RWPE1 (cell line): Measurements from ENCODE around the gene DCAF15.

Experiments used
- CTCF ChIA-PET: fragments of 350-600 bp; sonication (Branson Sonifier 250); formaldehyde crosslinking; extraction: SDS; loops from one replicate; lab custom pipeline; 2021; lab: Yijun Ruan, JAX
- POLR2A ChIA-PET: fragments of 400-600 bp; formaldehyde crosslinking; extraction: SDS; loops from one replicate; lab custom pipeline; 2020; ENCODE audit warnings: antibody characterized with exemption; ENCODE audit not compliant: low non-redundant PET; lab: Yijun Ruan, JAX
- DNase-seq: peaks from one replicate; pipeline ENCODE4 v3.0.0; 2012; ENCODE audit warnings: low spot score
- H3K27ac ChIP-seq: fragments of 450-650 bp; 2 replicates; pipeline ENCODE4 v1.5.1; 2017
- TF ChIP-seq, protein P1 (sequence below): fragments of 450-650 bp; conservative IDR thresholded peaks from 2 replicates; pipeline ENCODE4 v1.5.1; 2017; ENCODE audit warnings: low read depth, mild to moderate bottlenecking

DCAF15 gene

GRCh38 chr19:13957051-13957450 is 4.7 kb downstream of the DCAF15 start:
- peak overlapping the region; percentile 33 for H3K27ac ChIP-seq
- no peak for DNase-seq
- ChIA-PET CTCF (interaction anchor here (0.7 to 1.0 kb wide), 2 partner anchors 61 to 123 kb away, joined by 3 read pairs; no protein-coding TSS in a partner anchor), POLR2A (no interaction called here)
- TF ChIP-seq, protein P1, sequence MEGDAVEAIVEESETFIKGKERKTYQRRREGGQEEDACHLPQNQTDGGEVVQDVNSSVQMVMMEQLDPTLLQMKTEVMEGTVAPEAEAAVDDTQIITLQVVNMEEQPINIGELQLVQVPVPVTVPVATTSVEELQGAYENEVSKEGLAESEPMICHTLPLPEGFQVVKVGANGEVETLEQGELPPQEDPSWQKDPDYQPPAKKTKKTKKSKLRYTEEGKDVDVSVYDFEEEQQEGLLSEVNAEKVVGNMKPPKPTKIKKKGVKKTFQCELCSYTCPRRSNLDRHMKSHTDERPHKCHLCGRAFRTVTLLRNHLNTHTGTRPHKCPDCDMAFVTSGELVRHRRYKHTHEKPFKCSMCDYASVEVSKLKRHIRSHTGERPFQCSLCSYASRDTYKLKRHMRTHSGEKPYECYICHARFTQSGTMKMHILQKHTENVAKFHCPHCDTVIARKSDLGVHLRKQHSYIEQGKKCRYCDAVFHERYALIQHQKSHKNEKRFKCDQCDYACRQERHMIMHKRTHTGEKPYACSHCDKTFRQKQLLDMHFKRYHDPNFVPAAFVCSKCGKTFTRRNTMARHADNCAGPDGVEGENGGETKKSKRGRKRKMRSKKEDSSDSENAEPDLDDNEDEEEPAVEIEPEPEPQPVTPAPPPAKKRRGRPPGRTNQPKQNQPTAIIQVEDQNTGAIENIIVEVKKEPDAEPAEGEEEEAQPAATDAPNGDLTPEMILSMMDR = no peak

DNA sequence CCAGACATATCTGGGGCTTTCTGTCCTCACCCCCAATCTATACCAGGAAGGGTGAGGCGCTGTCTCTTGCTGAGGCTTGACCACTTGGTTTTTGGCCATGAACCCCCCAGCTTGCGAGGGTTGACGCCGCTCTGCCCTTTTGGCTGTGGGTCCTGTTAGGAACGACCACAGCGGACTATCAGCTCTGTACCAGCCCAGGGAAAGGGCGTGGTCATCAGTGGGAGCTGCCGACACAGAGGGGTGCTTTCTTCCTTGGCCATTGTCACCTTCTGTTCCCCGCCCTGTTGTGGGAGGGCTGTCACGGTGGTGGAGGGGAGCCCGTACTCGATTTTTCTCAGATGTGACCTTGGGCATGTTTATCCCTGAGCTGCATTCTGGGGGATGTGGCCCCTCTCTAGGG is 5.7 kb downstream of the DCAF15 start:
- TF ChIP-seq, protein P1 = no peak
- CTCF ChIA-PET = interaction anchor here (0.6 kb wide), 1 partner anchor 74 kb away, joined by 5 read pairs; the partner anchor contains the start of gene IL27RA
- H3K27ac ChIP-seq = peak overlapping the region; percentile 33; the same call in 1 of the 2 replicates
- DNase-seq = no peak
- POLR2A ChIA-PET = no interaction called here

GRCh38 chr19:13959141-13959961 is 7.0 kb downstream of the DCAF15 start:
- ChIA-PET POLR2A (no interaction called here), CTCF (interaction anchor here (0.6 kb wide), 2 partner anchors 80 to 81 kb away, joined by 4 to 5 read pairs; no protein-coding TSS in a partner anchor)
- DNase-seq = no peak
- H3K27ac ChIP-seq = peak overlapping the region; percentile 33; the same call in 1 of the 2 replicates
- TF ChIP-seq, protein P1 = no peak

DNA sequence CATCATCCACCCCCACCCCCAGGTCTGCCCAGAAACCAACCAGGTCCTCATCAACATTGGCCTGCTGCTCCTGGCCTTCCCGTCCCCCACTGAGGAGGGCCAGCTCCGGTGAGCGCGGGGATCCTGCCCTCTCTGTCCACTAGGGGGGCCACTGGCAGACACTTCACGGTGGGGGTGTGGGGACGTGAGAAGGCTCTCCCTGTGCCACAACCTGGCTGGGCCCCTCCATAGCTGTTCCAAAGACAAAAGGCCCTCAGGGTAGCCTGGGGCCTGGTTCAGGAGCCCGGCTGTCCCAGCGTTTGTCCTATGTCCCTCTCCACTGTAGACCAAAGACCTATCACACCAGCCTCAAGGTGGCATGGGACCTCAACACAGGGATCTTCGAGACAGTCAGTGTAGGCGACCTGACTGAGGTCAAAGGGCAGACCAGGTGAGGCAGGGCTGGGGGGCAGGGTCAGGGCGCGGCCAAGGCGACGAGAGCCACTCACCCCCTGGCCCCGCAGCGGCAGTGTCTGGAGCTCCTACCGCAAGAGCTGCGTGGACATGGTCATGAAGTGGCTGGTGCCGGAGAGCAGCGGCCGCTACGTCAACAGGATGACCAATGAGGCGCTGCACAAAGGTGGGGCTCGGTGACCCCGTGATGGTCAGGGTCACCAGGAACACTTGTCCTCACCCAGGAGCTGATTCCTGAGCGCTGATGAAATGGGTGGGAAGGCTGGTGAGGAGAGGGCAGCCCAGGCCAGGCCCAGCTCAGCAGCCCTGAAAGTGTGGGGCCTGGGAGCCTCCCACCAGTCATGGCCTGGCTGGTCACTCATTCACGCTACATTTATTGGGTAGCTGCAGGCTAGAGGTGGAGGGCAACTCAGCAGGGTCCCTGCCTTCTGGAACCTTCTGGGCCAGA is 7.9 kb downstream of the DCAF15 start:
- H3K27ac ChIP-seq = peak overlapping the region; percentile 33
- ChIA-PET POLR2A (no interaction called here), CTCF (no interaction called here)

DNA sequence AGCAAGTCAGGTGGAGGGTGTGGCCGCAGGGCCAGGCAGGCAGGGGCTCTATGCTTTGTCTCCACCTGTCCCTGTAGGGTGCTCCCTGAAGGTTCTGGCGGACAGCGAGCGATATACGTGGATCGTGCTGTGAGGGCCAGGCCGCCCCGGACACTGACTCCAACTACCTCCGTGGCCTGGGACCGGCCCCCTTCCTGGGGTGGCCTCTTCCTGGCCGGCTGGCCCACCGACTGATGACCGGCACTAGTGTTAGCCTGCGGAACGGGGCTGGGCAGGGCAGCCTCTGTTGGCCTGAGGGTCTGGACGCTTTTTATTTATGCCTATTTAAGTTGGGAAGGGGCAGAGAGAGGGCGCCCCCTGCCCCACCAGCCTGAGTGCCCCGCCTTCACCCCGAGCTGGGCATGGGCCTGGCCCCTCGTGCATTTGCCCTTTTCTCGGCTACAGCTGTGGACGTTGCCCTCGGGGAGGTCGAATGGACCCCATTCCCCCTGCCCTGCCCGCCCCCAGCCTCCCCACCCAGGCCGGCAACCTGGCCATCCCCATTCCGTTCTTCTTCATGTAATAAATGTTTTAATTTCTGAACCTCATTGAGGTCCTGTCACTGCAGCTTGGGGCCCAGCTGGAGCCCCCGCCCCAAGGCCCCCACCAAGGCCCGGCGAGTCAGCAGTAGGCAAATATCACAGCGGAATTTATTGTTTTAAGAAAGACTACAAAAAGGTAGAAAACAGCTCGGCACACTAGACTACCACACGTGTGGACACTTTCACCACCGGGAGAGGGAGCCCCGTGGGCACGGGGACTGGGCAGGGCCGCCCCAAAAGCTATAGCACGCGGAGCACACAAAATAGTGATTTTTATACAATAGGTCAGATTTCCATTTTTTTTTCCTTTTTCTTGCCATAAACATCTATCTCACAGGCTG is 8.8 kb downstream of the DCAF15 start:
- no peak for DNase-seq
- ChIA-PET CTCF (interaction anchor here (0.7 to 0.8 kb wide), 2 partner anchors 37 to 97 kb away, joined by 3 read pairs; no protein-coding TSS in a partner anchor), POLR2A (no interaction called here)
- H3K27ac ChIP-seq = peak overlapping the region; percentile 33
- TF ChIP-seq, protein P1 = no peak

More for the DNA sequence above, 7.9 kb downstream of the DCAF15 start:
- TF ChIP-seq, protein P1 = no peak
- no peak for DNase-seq
